ENCODE results near the gene PMIS2.
A peak's percentile ranks its signal among the peaks of the same experiment; 100 is the strongest.

The PMIS2 gene

DNA sequence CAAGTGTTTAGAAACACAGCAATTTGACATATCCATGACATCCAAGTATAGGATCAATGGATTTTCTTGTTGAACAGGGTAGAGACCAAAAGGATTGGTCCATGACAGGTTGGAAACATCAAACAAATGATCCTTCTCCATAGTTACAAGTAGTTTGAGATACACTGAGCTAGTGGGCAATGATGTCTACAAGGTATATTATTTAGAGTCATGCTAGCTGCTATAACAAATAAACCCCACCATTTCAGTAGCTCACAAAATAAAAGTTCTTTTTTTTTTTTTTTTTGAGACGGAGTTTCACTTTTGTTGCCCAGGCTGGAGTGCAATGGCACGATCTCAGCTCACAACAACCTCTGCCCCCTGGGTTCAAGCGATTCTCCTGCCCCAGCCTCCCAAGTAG is 21.7 kb downstream of the PMIS2 start:
- Histone ChIP-seq H3F3A (ENCODE audit: low read depth) (no peaks in the 10 kb centered on the region), H3K9ac (ENCODE audit: low read depth, low read length, poor library complexity, severe bottlenecking) (no peak overlapping the region), H3K4me1 (ENCODE audit: insufficient read depth, low read length, poor library complexity, severe bottlenecking) (peaks cover 6% of the 10 kb centered on the region), H3K9me3 (ENCODE audit: insufficient read depth, low read depth, low read length) (no peaks in the 10 kb centered on the region; the same call in 1 of the 2 replicates), H3K9me2 (replicated peaks; ENCODE audit: low read depth, low read length) (no peaks in the 10 kb centered on the region), H2AFZ (ENCODE audit: low read length) (no peak overlapping the region), H3K4me3 (ENCODE audit: low read length, poor library complexity, severe bottlenecking) (no peak overlapping the region), H3K27me3 (ENCODE audit: insufficient read depth, low read length, poor library complexity, severe bottlenecking) (no peaks in the 10 kb centered on the region), H3K79me2 (ENCODE audit: insufficient read depth, low read length) (peaks cover under 1% of the 10 kb centered on the region; the same call in 1 of the 2 replicates), H3K4me2 (ENCODE audit: low read depth, low read length, poor library complexity, severe bottlenecking) (no peak overlapping the region), H3K36me3 (ENCODE audit: insufficient read depth, low read length) (no peaks in the 10 kb centered on the region), H4K20me1 (ENCODE audit: insufficient read depth, low read length, poor library complexity, severe bottlenecking) (no peaks in the 10 kb centered on the region)
- TF ChIP-seq, protein P1, sequence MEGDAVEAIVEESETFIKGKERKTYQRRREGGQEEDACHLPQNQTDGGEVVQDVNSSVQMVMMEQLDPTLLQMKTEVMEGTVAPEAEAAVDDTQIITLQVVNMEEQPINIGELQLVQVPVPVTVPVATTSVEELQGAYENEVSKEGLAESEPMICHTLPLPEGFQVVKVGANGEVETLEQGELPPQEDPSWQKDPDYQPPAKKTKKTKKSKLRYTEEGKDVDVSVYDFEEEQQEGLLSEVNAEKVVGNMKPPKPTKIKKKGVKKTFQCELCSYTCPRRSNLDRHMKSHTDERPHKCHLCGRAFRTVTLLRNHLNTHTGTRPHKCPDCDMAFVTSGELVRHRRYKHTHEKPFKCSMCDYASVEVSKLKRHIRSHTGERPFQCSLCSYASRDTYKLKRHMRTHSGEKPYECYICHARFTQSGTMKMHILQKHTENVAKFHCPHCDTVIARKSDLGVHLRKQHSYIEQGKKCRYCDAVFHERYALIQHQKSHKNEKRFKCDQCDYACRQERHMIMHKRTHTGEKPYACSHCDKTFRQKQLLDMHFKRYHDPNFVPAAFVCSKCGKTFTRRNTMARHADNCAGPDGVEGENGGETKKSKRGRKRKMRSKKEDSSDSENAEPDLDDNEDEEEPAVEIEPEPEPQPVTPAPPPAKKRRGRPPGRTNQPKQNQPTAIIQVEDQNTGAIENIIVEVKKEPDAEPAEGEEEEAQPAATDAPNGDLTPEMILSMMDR (conservative IDR thresholded peaks at IDR 0.05; ENCODE audit: low read length) = no peak

DNA sequence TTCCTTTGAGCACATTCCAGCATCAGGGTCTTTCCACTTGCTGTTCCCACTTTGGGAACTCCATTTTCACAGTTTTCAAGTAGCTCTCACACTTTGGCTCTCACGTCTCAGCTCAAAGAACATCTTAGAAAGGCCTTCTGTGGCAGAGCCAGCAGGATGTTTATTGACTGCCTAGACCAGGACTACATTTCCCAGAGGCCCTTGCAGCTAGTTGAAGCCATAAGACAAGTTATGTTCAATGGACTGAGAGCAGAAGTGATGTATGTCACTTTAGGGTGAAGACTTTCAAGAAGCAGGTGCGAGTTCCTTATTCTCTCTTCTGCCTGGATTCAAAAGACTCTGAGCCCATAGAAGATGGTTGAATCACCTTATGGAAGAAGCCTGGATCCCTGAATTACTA is 22.3 kb downstream of the PMIS2 start:
- H3K4me1 ChIP-seq (ENCODE audit: insufficient read depth, low read length, poor library complexity, severe bottlenecking) = peaks cover 11% of the 10 kb centered on the region
- no peak for TF ChIP-seq EZH2phosphoT487 (IDR thresholded peaks at IDR 0.05; ENCODE audit: borderline replicate concordance)
- TF ChIP-seq, protein P1 (conservative IDR thresholded peaks at IDR 0.05; ENCODE audit: low read length) = no peak
- no peaks in the 10 kb centered on the region for H3K36me3 ChIP-seq (ENCODE audit: insufficient read depth, low read length)
- no peaks in the 10 kb centered on the region for H3K27me3 ChIP-seq (ENCODE audit: insufficient read depth, low read length, poor library complexity, severe bottlenecking)
- no peak overlapping the region for H3K4me3 ChIP-seq (ENCODE audit: low read length, poor library complexity, severe bottlenecking)
- no peak overlapping the region for H3K9ac ChIP-seq (ENCODE audit: low read depth, low read length, poor library complexity, severe bottlenecking)
- no peak overlapping the region for H3K4me2 ChIP-seq (ENCODE audit: low read depth, low read length, poor library complexity, severe bottlenecking)
- H3K9me3 ChIP-seq (ENCODE audit: insufficient read depth, low read depth, low read length) = no peaks in the 10 kb centered on the region; the same call in 1 of the 2 replicates
- no peaks in the 10 kb centered on the region for H4K20me1 ChIP-seq (ENCODE audit: insufficient read depth, low read length, poor library complexity, severe bottlenecking)
- H3K9me2 ChIP-seq (replicated peaks; ENCODE audit: low read depth, low read length) = no peaks in the 10 kb centered on the region
- H3K79me2 ChIP-seq (ENCODE audit: insufficient read depth, low read length) = peaks cover 6% of the 10 kb centered on the region; the same call in 1 of the 2 replicates
- no peaks in the 10 kb centered on the region for H3F3A ChIP-seq (ENCODE audit: low read depth)
- H2AFZ ChIP-seq (ENCODE audit: low read length) = no peak overlapping the region

DNA sequence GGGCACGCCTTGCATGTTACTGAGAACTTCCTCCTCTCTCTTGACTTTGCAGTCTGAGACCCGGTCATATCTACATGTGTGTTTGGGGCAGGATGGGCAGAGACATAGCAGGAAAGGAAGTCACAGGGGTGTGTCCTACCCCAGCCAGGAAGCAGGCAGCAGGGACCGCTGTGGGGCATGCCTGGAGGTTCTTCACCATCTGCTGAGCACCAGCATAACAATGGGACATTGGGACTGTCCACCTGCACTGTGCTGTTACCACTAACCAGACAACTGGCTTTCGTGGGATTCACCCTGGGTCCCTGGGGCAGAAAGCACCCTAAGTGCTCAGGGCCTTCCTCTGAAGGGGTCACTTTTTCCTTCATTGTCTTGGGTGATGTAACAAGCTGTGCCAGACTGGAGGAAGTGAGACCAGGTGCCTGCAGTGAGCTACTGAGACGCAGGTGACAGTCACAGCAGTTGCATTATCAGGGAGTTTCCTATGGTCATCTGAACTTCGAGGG is 23.9 kb downstream of the PMIS2 start:
- no peaks in the 10 kb centered on the region for H3F3A ChIP-seq (ENCODE audit: low read depth)
- H3K36me3 ChIP-seq (ENCODE audit: insufficient read depth, low read length) = no peaks in the 10 kb centered on the region
- no peak overlapping the region for H3K9ac ChIP-seq (ENCODE audit: low read depth, low read length, poor library complexity, severe bottlenecking)
- peaks cover 18% of the 10 kb centered on the region for H3K4me1 ChIP-seq (ENCODE audit: insufficient read depth, low read length, poor library complexity, severe bottlenecking)
- H3K4me3 ChIP-seq (ENCODE audit: low read length, poor library complexity, severe bottlenecking) = no peak overlapping the region
- H2AFZ ChIP-seq (ENCODE audit: low read length) = peak overlapping the region; percentile 60; the same call in 1 of the 2 replicates
- H4K20me1 ChIP-seq (ENCODE audit: insufficient read depth, low read length, poor library complexity, severe bottlenecking) = no peaks in the 10 kb centered on the region
- TF ChIP-seq, protein P1 (conservative IDR thresholded peaks at IDR 0.05; ENCODE audit: low read length) = no peak
- TF ChIP-seq EZH2phosphoT487 (IDR thresholded peaks at IDR 0.05; ENCODE audit: borderline replicate concordance) = no peak
- H3K9me2 ChIP-seq (replicated peaks; ENCODE audit: low read depth, low read length) = no peaks in the 10 kb centered on the region
- no peaks in the 10 kb centered on the region for H3K27me3 ChIP-seq (ENCODE audit: insufficient read depth, low read length, poor library complexity, severe bottlenecking)
- H3K79me2 ChIP-seq (ENCODE audit: insufficient read depth, low read length) = peaks cover 14% of the 10 kb centered on the region
- no peaks in the 10 kb centered on the region; the same call in 1 of the 2 replicates for H3K9me3 ChIP-seq (ENCODE audit: insufficient read depth, low read depth, low read length)
- H3K4me2 ChIP-seq (ENCODE audit: low read depth, low read length, poor library complexity, severe bottlenecking) = no peak overlapping the region

Measured in Loucy (cell line).